Mucosa of gallbladder (tissue), 1 donor: Measurements from ENCODE around the gene PARN. TPM values are rescaled to one million over a fixed set of nuclear protein-coding genes. Genes with fewer than 3 reads are reported as not detected.
"Not testable (repeated sequence)": the region's sequence is repeated elsewhere in the genome, so short reads cannot be mapped to it uniquely, and the experiment has no call there.

ENCODE experiments used
- DNase-seq: peaks from one replicate; pipeline ENCODE4 v3.0.0-alpha.2; 2020; ENCODE audit warnings: low spot score
- total RNA-seq: library from RNA; stranded (reverse); gene quantifications from one replicate; pipeline ENCODE4 v1.2.1, GENCODE V29; 2021
- donor health status: DM: no; HTN: no; CAD: no.

PARN gene
- total RNA-seq, 1 donor from 2014 or later: 33.5 TPM

- DNase-seq: no peak
These were observed 157.7 kb downstream of the PARN start for GRCh38 chr16:14472357-14472756.

GRCh38 chr16:14470788-14471187, 159.3 kb downstream of the PARN start:
- no peak for DNase-seq

GRCh38 chr16:14465799-14466198, 164.3 kb downstream of the PARN start:
- DNase-seq: no peak

- no peak for DNase-seq
These were observed 165.3 kb downstream of the PARN start for GRCh38 chr16:14464796-14465195.

GRCh38 chr16:14464192-14464591, 165.9 kb downstream of the PARN start:
- DNase-seq: no peak

- DNase-seq: no peak
These were observed 167.2 kb downstream of the PARN start for GRCh38 chr16:14462811-14463210.

- DNase-seq: no peak
These were observed 169.3 kb downstream of the PARN start for GRCh38 chr16:14460726-14461125.

- no peak for DNase-seq
These were observed 171.5 kb downstream of the PARN start for GRCh38 chr16:14458576-14458975.

- DNase-seq: no peak
These were observed 173.1 kb downstream of the PARN start for GRCh38 chr16:14456793-14457481.

- DNase-seq: no peak
These were observed 174.5 kb downstream of the PARN start for GRCh38 chr16:14455573-14455972.

GRCh38 chr16:14454391-14454790, 175.7 kb downstream of the PARN start:
- DNase-seq: no peak

GRCh38 chr16:14452066-14452465, 178.0 kb downstream of the PARN start:
- no peak for DNase-seq

- no peak for DNase-seq
These were observed 179.2 kb downstream of the PARN start for GRCh38 chr16:14450846-14451245.

- no peak for DNase-seq
These were observed 180.1 kb downstream of the PARN start for GRCh38 chr16:14449790-14450480.

- no peak for DNase-seq
These were observed 180.7 kb downstream of the PARN start for GRCh38 chr16:14449334-14449733.

GRCh38 chr16:14448879-14449278, 181.2 kb downstream of the PARN start:
- no peak for DNase-seq

- DNase-seq: no peak
These were observed 182.3 kb downstream of the PARN start for GRCh38 chr16:14447783-14448182.

- DNase-seq: no peak
These were observed 183.3 kb downstream of the PARN start for GRCh38 chr16:14446796-14447195.

- DNase-seq: no peak
These were observed 183.9 kb downstream of the PARN start for GRCh38 chr16:14445937-14446715.

GRCh38 chr16:14444979-14445810, 184.9 kb downstream of the PARN start:
- no peak for DNase-seq

- DNase-seq: not testable (repeated sequence)
These were observed 188.5 kb downstream of the PARN start for GRCh38 chr16:14441533-14441932.

- DNase-seq: no peak
These were observed 191.8 kb downstream of the PARN start for GRCh38 chr16:14438256-14438655.
